Measurements from ENCODE around the gene NT5E.

Gene NT5E

GRCh38 chr6:85416049-85416448 lies 33.8 kb upstream of the NT5E start:
- no peak for TF ChIP-seq CTCF (IDR thresholded peaks at IDR 0.05; ENCODE audit: extremely low read depth, insufficient read depth, missing control alignments)
- DNase-seq (ENCODE audit: low spot score) = no peak
- in situ Hi-C loops (cut with MboI; ENCODE audit: low pct_unique_long_range_greater_than_20kb, low sequenced_read_pairs, unreplicated experiment) = no loop called here

- no peak for TF ChIP-seq CTCF (IDR thresholded peaks at IDR 0.05; ENCODE audit: extremely low read depth, insufficient read depth, missing control alignments)
- in situ Hi-C loops (cut with MboI; ENCODE audit: low pct_unique_long_range_greater_than_20kb, low sequenced_read_pairs, unreplicated experiment) = no loop called here
- no peak for DNase-seq (ENCODE audit: low spot score)
These were observed 33.1 kb upstream of the NT5E start for GRCh38 chr6:85416766-85417165.

- no peak for TF ChIP-seq CTCF (IDR thresholded peaks at IDR 0.05; ENCODE audit: extremely low read depth, insufficient read depth, missing control alignments)
- DNase-seq (ENCODE audit: low spot score) = no peak
- in situ Hi-C loops (cut with MboI; ENCODE audit: low pct_unique_long_range_greater_than_20kb, low sequenced_read_pairs, unreplicated experiment) = no loop called here
These were observed 32.5 kb upstream of the NT5E start for GRCh38 chr6:85417336-85417735.

GRCh38 chr6:85418059-85418458 lies 31.8 kb upstream of the NT5E start:
- DNase-seq (ENCODE audit: low spot score) = no peak
- in situ Hi-C loops (cut with MboI; ENCODE audit: low pct_unique_long_range_greater_than_20kb, low sequenced_read_pairs, unreplicated experiment) = no loop called here
- TF ChIP-seq CTCF (IDR thresholded peaks at IDR 0.05; ENCODE audit: extremely low read depth, insufficient read depth, missing control alignments) = no peak

- no peak for DNase-seq (ENCODE audit: low spot score)
- in situ Hi-C loops (cut with MboI; ENCODE audit: low pct_unique_long_range_greater_than_20kb, low sequenced_read_pairs, unreplicated experiment) = no loop called here
- no peak for TF ChIP-seq CTCF (IDR thresholded peaks at IDR 0.05; ENCODE audit: extremely low read depth, insufficient read depth, missing control alignments)
These were observed 30.7 kb upstream of the NT5E start for GRCh38 chr6:85419046-85419759.

- no peak for TF ChIP-seq CTCF (IDR thresholded peaks at IDR 0.05; ENCODE audit: extremely low read depth, insufficient read depth, missing control alignments)
- in situ Hi-C loops (cut with MboI; ENCODE audit: low pct_unique_long_range_greater_than_20kb, low sequenced_read_pairs, unreplicated experiment) = no loop called here
- no peak for DNase-seq (ENCODE audit: low spot score)
These were observed 29.3 kb upstream of the NT5E start for GRCh38 chr6:85420551-85420950.

Data from GM13977 (cell line).